Suppressor macrophage (primary cell): ENCODE measurements around the gene UNC13B.

Experiments
- DNase-seq, 4 experiments: peaks; one replicate each; pipeline ENCODE4 v3.0.0-alpha.2; 2020 to 2022

The UNC13B gene

GRCh38 chr9:35277628-35278359 is 116.0 kb downstream of the UNC13B start:
- no peak for DNase-seq

GRCh38 chr9:35279946-35280345 is 118.1 kb downstream of the UNC13B start:
- DNase-seq = no peak

GRCh38 chr9:35280399-35280798 is 118.6 kb downstream of the UNC13B start:
- no peak for DNase-seq

GRCh38 chr9:35285731-35286130 is 123.9 kb downstream of the UNC13B start:
- no peak for DNase-seq

GRCh38 chr9:35286381-35286780 is 124.6 kb downstream of the UNC13B start:
- no peak for DNase-seq

GRCh38 chr9:35287987-35288632 is 126.3 kb downstream of the UNC13B start:
- DNase-seq = no peak

GRCh38 chr9:35288778-35289177 is 127.0 kb downstream of the UNC13B start:
- DNase-seq = no peak

GRCh38 chr9:35293376-35293964 is 131.7 kb downstream of the UNC13B start:
- no peak for DNase-seq

- no peak for DNase-seq
These were observed 132.3 kb downstream of the UNC13B start for GRCh38 chr9:35294066-35294465.

- peak; percentile 24 to 67 (median 46) for DNase-seq
These were observed 132.7 kb downstream of the UNC13B start for GRCh38 chr9:35294556-35294955.

- peak in 2 of 4 experiments; percentile 5 to 10 for DNase-seq
These were observed 133.7 kb downstream of the UNC13B start for GRCh38 chr9:35295369-35296036.

GRCh38 chr9:35303567-35303966 is 141.8 kb downstream of the UNC13B start:
- DNase-seq = no peak

GRCh38 chr9:35306283-35306682 is 144.5 kb downstream of the UNC13B start:
- DNase-seq = no peak

GRCh38 chr9:35308316-35308715 is 146.5 kb downstream of the UNC13B start:
- DNase-seq = no peak

GRCh38 chr9:35311891-35312639 is 150.3 kb downstream of the UNC13B start:
- no peak for DNase-seq

GRCh38 chr9:35313460-35313859 is 151.7 kb downstream of the UNC13B start:
- DNase-seq = no peak

GRCh38 chr9:35313916-35314315 is 152.1 kb downstream of the UNC13B start:
- DNase-seq = no peak

- no peak for DNase-seq
These were observed 156.9 kb downstream of the UNC13B start for GRCh38 chr9:35318741-35319140.

GRCh38 chr9:35322075-35322885 is 160.5 kb downstream of the UNC13B start:
- peak in 1 of 4 experiments; percentile 8 for DNase-seq

- DNase-seq = no peak
These were observed 163.2 kb downstream of the UNC13B start for GRCh38 chr9:35324966-35325365.

GRCh38 chr9:35333551-35333950 is 171.7 kb downstream of the UNC13B start:
- DNase-seq = no peak

- DNase-seq = no peak
These were observed 173.4 kb downstream of the UNC13B start for GRCh38 chr9:35335164-35335563.
